KOPT-K1 (cell line): ENCODE measurements around the gene PAM16.

Source experiments
- H3K27ac ChIP-seq: fragments of 200-600 bp; sonication (generic); 2 replicates; pipeline ENCODE4 v1.5.1; 2016; ENCODE audit warnings: antibody characterized with exemption, mild to moderate bottlenecking, low read depth, low read length; ENCODE audit not compliant: poor library complexity, severe bottlenecking
- H3K36me3 ChIP-seq: fragments of 200-600 bp; sonication (generic); 2 replicates; pipeline ENCODE4 v1.5.1; 2017; ENCODE audit warnings: antibody characterized with exemption, mild to moderate bottlenecking, low read length, moderate library complexity; ENCODE audit not compliant: insufficient read depth
- H3K9me3 ChIP-seq: fragments of 200-600 bp; sonication (generic); 2 replicates; pipeline ENCODE4 v1.5.1; 2017; ENCODE audit warnings: antibody characterized with exemption, low read length, mild to moderate bottlenecking; ENCODE audit not compliant: insufficient read depth, poor library complexity, severe bottlenecking

Gene PAM16

DNA sequence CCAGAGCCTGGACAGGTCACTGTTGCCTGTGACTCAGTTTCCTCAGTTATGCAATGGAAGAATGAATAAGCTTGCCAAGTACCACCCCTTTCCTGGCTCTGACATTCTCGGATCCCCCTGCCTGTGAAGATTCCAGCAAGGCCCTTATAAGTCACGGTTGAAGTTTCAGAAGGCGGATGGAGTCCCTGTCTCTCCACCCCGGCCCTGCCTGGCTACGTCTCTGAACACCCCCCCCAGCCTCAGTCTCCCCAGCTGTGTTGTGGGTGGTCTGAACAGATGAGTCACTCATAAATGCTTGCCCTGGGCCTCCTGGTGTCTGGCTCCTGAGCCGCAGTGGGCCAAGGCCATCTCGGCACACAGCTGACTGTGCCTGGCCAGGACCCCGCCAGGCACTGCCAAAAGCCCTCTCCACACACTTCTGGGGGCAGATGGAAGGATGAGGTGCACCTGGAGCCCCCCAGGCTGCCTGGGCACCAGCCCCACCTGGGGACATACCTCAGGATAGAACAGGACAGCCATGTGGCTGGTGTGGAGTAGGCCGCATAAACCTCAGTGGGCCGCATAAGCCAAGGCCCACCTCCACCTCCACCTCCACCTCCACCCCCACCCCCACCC lies 35.9 kb upstream of the PAM16 start:
- H3K9me3 ChIP-seq, result no peaks in the 10 kb centered on the region
- peaks cover 69% of the 10 kb centered on the region; the same call in 1 of the 2 replicates for H3K36me3 ChIP-seq
- no peak overlapping the region for H3K27ac ChIP-seq

DNA sequence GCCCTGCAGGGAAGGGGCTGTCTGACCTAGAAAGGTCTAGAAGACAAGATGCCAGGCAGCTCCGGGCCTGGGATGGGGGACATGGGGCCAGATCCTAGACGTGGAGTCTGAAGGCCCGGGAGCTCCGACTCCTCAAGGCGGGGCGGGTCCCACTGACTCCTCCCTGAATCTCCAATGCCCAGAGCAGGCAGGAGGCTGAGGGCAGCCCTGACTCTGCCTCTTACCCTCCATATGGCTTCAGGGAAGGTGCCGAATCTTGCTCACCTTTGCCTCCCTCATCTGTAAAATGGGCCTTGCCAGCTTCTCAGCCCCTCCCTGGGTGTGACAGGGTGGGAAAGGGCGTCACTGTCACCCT lies 35.3 kb upstream of the PAM16 start:
- no peaks in the 10 kb centered on the region for H3K9me3 ChIP-seq
- H3K27ac ChIP-seq, result no peak overlapping the region
- peaks cover 66% of the 10 kb centered on the region; the same call in 1 of the 2 replicates for H3K36me3 ChIP-seq

DNA sequence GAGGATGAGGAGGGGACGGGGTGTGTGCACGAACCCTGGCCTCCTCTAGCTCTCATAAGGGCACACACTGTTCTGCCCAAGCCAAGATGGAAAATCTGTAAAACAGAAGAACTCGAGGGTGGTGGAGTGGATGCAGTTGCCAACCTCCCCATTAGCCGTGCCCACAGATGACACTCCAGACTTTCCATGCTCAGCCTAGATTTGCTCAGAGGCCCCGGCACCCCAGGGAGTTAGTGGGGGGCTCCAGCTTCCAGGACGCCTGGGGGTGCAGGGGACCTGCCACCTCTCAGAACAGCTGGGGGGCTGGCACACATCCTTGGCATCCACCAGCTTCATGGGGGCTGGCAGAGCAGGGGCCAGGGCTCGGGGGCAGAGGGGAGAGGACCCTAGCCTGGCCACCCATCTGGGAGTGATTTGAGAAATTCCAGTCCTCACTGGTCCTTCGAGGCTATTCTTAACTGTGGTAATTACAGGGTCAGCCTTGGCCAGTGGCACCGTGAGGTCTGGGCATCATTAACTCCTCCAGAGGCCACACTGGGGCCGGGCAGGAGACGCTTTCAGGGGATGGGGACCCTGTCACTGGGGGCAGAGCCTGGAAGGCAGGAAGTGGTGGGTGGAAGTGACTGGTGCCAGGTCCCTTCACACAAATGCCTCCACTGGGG lies 34.8 kb upstream of the PAM16 start:
- H3K9me3 ChIP-seq, result no peaks in the 10 kb centered on the region
- no peak overlapping the region for H3K27ac ChIP-seq
- peaks cover 61% of the 10 kb centered on the region; the same call in 1 of the 2 replicates for H3K36me3 ChIP-seq

DNA sequence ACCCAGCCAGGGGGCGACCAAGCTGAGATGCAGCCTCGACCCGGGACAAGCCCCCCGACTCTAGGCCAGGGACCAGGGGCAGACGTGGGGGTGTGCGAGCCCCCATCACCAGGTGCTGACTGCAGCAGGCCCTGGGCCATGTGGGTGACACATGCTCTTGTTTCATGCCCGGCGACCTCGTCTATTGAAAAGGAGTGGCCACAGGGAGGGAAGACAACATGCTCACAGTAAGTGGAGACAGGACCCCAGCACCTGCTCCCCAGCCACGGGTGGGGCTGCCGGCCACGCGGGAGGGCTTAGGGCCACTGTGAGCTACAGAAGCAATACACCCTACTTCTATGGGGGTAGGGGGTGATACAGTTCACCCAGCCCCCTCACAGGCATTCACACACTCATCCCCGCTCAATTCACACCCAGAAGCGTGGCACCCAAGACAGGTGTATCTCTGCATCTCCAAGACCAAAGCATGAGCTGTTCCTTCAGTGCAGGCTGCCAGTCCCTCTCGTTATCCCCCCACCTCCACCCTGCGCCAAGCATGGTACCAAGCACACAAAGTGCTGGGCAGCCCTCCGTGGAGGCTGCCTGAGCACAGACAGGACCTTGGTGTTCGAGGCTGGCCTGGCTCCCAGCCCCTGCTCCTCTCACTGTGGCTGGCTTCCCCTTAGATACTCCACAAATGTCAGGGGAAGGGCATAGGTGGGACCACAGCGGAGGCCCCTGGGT lies 34.1 kb upstream of the PAM16 start:
- peaks cover 60% of the 10 kb centered on the region; the same call in 1 of the 2 replicates for H3K36me3 ChIP-seq
- H3K27ac ChIP-seq, result no peak overlapping the region
- H3K9me3 ChIP-seq, result no peaks in the 10 kb centered on the region

DNA sequence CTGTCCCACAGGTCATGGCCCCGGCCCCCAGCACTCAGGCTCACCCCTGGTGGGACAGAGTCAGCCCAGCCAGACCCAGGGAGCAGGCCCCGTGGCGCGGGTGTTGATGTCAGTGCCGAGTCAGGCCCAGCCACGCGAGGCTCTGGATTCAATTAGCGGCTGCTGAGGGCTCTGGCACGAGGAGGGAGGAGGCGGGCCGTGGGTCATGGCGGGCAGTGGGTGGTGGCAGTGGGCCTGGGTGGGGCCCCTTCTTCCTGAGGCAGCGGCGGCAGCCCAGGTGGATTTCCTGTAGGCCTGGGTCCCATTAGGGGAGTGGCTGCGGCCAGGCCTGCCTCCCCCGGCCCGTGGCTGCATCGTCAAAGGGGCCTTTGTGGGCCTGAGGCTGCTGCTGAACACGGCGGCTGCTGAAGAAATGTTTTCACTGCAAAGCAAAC lies 33.4 kb upstream of the PAM16 start:
- no peak overlapping the region for H3K27ac ChIP-seq
- H3K36me3 ChIP-seq, result peaks cover 55% of the 10 kb centered on the region; the same call in 1 of the 2 replicates
- no peaks in the 10 kb centered on the region for H3K9me3 ChIP-seq

DNA sequence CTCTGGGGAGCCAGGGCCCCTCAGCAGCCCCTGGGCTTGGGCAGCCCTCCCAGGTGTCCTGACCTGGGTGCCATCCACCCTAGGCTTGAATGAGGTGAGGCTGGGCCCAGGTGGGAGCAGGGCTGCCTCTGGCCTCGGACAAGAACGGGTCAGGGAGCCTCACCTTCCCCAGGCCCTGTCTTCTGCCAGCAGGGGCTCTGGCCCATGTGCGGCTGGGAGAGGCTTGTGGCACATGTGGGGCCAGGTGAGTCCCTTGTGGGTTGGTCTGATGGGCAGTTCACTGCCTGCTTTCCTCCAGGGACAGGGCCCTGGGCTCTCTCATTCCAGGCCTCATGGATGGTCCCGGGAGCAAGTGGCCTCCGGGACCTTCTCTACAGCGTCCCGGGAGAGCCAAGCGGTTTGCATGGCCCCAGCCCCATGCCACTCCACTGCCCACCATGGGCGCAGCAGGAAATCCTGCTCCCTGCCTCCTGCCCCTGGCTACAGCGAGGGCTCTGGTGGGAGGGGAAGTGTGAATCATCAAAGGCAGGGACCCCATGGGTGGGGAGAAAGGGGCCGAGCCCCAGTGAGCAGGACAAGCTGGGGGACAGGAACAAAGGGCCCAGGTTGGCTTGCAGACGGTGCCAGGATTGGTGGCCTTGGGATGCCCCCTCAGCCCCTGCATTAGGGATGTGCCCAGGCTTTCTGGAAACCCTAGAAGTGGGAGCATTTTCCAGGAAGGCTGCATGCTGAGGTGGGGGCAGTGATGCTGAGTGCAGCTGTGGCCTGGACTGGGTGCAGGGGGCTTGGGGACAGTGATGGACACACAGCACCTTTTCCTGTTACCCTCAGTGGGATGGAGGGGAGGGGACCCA lies 32.7 kb upstream of the PAM16 start:
- no peak overlapping the region for H3K27ac ChIP-seq

DNA sequence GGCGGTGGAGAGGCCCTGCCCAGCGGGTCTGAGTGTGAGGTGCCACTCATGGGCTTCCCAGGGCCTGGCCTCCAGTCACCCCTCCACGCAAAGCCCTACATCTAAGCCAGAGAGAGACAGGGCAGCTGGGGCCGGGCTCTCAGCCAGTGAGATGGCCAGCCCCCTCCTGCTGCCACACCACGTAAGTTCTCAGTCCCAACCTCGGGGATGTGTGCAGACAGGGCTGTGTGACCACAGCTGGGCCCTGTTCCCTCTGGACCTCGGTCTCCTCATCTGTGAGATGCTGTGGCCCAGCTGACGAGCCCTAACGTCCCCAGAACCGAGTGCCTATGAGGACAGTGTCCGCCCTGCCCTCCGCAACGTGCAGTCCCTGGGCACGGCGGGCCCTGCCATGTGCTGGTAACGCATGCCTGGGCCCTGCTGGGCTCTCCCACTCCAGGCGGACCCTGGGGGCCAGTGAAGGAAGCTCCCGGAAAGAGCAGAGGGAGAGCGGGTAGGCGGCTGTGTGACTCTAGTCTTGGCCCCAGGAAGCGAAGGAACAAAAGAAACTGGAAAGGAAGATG lies 31.8 kb upstream of the PAM16 start:
- Histone ChIP-seq H3K9me3 (no peaks in the 10 kb centered on the region), H3K36me3 (peaks cover 40% of the 10 kb centered on the region; the same call in 1 of the 2 replicates), H3K27ac (no peak overlapping the region)

More for the DNA sequence above, 32.7 kb upstream of the PAM16 start:
- no peaks in the 10 kb centered on the region for H3K9me3 ChIP-seq
- H3K36me3 ChIP-seq, result peaks cover 48% of the 10 kb centered on the region; the same call in 1 of the 2 replicates

DNA sequence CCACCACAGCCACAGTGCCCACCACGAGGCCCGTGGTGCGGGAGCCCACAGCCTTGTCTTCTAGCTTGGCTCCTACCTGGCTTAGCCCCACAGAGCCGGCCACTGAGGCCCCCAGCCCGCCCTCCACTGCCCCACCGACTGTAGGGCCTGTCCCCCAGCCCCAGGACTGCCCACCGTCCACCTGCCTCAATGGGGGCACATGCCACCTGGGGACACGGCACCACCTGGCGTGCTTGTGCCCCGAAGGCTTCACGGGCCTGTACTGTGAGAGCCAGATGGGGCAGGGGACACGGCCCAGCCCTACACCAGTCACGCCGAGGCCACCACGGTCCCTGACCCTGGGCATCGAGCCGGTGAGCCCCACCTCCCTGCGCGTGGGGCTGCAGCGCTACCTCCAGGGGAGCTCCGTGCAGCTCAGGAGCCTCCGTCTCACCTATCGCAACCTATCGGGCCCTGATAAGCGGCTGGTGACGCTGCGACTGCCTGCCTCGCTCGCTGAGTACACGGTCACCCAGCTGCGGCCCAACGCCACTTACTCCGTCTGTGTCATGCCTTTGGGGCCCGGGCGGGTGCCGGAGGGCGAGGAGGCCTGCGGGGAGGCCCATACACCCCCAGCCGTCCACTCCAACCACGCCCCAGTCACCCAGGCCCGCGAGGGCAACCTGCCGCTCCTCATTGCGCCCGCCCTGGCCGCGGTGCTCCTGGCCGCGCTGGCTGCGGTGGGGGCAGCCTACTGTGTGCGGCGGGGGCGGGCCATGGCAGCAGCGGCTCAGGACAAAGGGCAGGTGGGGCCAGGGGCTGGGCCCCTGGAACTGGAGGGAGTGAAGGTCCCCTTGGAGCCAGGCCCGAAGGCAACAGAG lies 31.0 kb upstream of the PAM16 start:
- Histone ChIP-seq H3K9me3 (no peaks in the 10 kb centered on the region), H3K36me3 (peaks cover 35% of the 10 kb centered on the region; the same call in 1 of the 2 replicates), H3K27ac (no peak overlapping the region)

DNA sequence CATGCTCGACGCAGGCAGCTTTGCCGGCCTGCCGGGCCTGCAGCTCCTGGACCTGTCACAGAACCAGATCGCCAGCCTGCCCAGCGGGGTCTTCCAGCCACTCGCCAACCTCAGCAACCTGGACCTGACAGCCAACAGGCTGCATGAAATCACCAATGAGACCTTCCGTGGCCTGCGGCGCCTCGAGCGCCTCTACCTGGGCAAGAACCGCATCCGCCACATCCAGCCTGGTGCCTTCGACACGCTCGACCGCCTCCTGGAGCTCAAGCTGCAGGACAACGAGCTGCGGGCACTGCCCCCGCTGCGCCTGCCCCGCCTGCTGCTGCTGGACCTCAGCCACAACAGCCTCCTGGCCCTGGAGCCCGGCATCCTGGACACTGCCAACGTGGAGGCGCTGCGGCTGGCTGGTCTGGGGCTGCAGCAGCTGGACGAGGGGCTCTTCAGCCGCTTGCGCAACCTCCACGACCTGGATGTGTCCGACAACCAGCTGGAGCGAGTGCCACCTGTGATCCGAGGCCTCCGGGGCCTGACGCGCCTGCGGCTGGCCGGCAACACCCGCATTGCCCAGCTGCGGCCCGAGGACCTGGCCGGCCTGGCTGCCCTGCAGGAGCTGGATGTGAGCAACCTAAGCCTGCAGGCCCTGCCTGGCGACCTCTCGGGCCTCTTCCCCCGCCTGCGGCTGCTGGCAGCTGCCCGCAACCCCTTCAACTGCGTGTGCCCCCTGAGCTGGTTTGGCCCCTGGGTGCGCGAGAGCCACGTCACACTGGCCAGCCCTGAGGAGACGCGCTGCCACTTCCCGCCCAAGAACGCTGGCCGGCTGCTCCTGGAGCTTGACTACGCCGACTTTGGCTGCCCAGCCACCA lies 30.2 kb upstream of the PAM16 start:
- peaks cover 28% of the 10 kb centered on the region; the same call in 1 of the 2 replicates for H3K36me3 ChIP-seq
- no peak overlapping the region for H3K27ac ChIP-seq
- no peaks in the 10 kb centered on the region for H3K9me3 ChIP-seq

DNA sequence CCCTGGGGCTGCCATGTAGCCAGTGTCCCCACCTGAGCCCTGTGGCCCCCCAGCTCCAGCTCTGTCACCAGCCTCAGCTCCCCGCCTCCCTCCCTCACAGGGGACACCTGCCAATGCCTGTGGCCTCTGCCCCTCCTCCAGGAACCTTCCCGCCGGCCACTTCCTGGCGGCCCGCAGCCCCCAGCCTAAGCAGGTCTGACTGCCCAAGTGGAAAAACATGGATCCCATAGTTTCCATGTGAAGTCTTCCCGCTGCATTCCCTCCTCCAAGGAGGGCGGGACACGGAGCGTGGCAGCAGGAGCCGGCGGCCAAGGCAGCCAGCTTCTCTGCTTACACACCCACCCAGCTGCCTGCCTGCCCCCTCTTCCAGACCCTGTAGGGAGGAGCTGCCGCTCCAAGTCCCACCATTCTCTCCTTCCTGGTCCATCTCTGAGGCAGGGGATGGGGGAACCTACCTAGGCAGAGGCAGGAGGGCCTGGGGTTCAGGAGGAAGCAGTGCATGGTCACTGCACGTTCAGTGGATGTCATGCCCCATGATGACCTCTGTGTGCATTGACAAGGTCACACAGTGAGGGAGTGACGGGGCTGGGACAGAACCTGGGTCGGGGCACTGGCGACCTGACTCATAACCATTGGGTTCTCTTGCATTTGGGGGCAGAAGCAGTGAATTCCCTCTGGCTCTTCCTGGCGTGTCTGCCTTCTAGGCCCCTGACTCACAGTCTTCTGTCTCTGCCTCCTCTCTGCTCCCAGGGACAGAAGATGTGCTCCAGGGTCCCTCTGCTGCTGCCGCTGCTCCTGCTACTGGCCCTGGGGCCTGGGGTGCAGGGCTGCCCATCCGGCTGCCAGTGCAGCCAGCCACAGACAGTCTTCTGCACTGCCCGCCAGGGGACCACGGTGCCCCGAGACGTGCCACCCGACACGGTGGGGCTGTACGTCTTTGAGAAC lies 29.3 kb upstream of the PAM16 start:
- Histone ChIP-seq H3K27ac (no peak overlapping the region), H3K36me3 (peaks cover 27% of the 10 kb centered on the region; the same call in 1 of the 2 replicates), H3K9me3 (no peaks in the 10 kb centered on the region)

DNA sequence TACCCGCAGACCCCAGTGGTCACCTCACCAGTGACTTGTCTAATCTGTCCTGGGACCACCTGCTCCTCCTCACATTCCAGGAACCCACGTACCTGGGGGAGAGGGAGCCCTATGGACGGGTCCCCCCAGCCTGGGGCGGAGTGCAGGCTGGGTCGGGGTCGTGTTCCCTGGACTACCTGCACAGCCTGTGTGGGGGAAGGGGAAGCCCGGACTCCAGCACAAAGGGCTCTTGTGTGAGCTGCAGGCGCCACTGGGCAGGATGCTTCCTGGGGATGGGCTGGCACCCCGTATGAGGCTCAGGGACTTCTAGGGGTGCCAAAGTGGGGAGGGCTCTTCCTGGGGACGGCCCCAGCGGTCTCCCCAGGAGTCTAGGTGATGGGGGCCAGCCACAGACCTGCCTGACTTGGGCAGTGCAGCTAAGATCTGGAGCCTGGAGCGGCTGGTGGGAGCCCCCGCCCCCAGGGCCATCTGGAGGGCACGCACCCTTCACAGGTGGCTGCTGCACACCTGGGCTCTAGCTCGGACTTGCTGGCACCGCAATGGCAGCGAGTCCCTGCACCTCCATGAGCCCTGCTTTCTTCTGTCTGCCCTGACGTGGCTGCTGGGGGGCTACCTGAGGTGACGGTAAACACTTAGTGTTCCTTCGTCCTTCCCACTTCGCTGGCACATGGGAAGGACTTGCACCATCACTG lies 28.0 kb upstream of the PAM16 start:
- no peak overlapping the region for H3K27ac ChIP-seq
- H3K9me3 ChIP-seq, result no peaks in the 10 kb centered on the region
- H3K36me3 ChIP-seq, result peaks cover 16% of the 10 kb centered on the region; the same call in 1 of the 2 replicates
